A549 (cell line): ENCODE results near the gene COQ10A. TPM values are rescaled to one million over a fixed set of nuclear protein-coding genes. Genes with fewer than 3 reads are reported as not detected.

Experiments
- ATAC-seq, 2 experiments: fragments of 200-7000 bp in 1 of 2; fragments of >200 bp in 1 of 2; cut with Nextera tagmentation in 1 of 2; cut with Tn5 transposase in 1 of 2; 3 replicates each; pipeline versions ENCODE4 v1.8.0 to v1.9.1; 2018 to 2020; ENCODE audit warnings: mild to moderate bottlenecking in 1 of 2, moderate library complexity in 1 of 2
- CTCF ChIA-PET: fragments of 300-600 bp; sonication (Branson Sonifier 250); formaldehyde crosslinking; extraction: SDS; loops from one replicate; lab custom pipeline; 2021; ENCODE audit warnings: antibody characterized with exemption, inconsistent platforms; lab: Yijun Ruan, JAX
- POLR2A ChIA-PET: fragments of 350-600 bp; formaldehyde crosslinking; extraction: SDS; loops from one replicate; lab custom pipeline; 2021; ENCODE audit warnings: antibody characterized with exemption, inconsistent platforms; lab: Yijun Ruan, JAX
- DNase-seq, 2 experiments: peaks; one replicate each; pipeline versions ENCODE4 v3.0.0 to v3.0.0-alpha.2; 2011 to 2016; ENCODE audit warnings: low read depth in 1 of 2, low spot score in 1 of 2
- FAIRE-seq: peaks from 2 replicates; lab custom pipeline; 2011; peaks lifted over from hg19 to GRCh38; lab: Jason Lieb, UNC
- H3K27ac ChIP-seq, 2 experiments: fragments of >200 bp; sonication (Bioruptor Twin); formaldehyde crosslinking; 3 replicates each; pipeline ENCODE4 v1.5.1; 2016 to 2017
- H3K4me1 ChIP-seq: fragments of >200 bp; sonication (Bioruptor Twin); formaldehyde crosslinking; 3 replicates; pipeline ENCODE4 v1.6.1; 2016
- H3K4me2 ChIP-seq: fragments of >200 bp; sonication (Bioruptor Twin); formaldehyde crosslinking; 3 replicates; pipeline ENCODE4 v1.6.1; 2016
- H3K4me3 ChIP-seq: fragments of >200 bp; sonication (Bioruptor Twin); formaldehyde crosslinking; 3 replicates; pipeline ENCODE4 v1.5.1; 2016
- H3K9me3 ChIP-seq: fragments of >200 bp; sonication (Bioruptor Twin); formaldehyde crosslinking; 3 replicates; pipeline ENCODE4 v1.6.1; 2016
- ATOH8 ChIP-seq: fragments of 250-450 bp; sonication (Bioruptor Pico); IDR thresholded peaks from 2 replicates; pipeline ENCODE4 v1.5.0; 2020; ENCODE audit warnings: low read depth, mild to moderate bottlenecking, moderate library complexity
- BCL3 ChIP-seq: fragments of >200 bp; sonication (Bioruptor Twin); formaldehyde crosslinking; IDR thresholded peaks from 3 replicates; pipeline ENCODE4 v1.6.1; 2016
- BHLHE40 ChIP-seq: IDR thresholded peaks from 2 replicates; pipeline ENCODE4 v1.6.1; 2012; ENCODE audit warnings: low read depth, low read length, inconsistent platforms
- FOXS1 ChIP-seq: fragments of 250-450 bp; sonication (Bioruptor Pico); IDR thresholded peaks from 2 replicates; pipeline ENCODE4 v1.5.0; 2020; ENCODE audit warnings: mild to moderate bottlenecking, moderate library complexity
- HEYL ChIP-seq: fragments of 250-450 bp; sonication (Bioruptor Pico); IDR thresholded peaks from 2 replicates; pipeline ENCODE4 v1.8.0; 2021; ENCODE audit warnings: mild to moderate bottlenecking, moderate library complexity
- HMGXB4 ChIP-seq: fragments of 250-450 bp; sonication (Bioruptor Pico); IDR thresholded peaks from 2 replicates; pipeline ENCODE4 v1.5.0; 2021; ENCODE audit warnings: mild to moderate bottlenecking, moderate library complexity, borderline replicate concordance
- KDM5A ChIP-seq: fragments of 200-600 bp; sonication (generic); IDR thresholded peaks from 2 replicates; pipeline ENCODE4 v1.6.1; 2016; ENCODE audit warnings: antibody characterized with exemption, mild to moderate bottlenecking
- MAX ChIP-seq: IDR thresholded peaks from 2 replicates; pipeline ENCODE4 v1.6.1; 2012
- MYC ChIP-seq: IDR thresholded peaks from 2 replicates; pipeline ENCODE4 v1.6.1; 2012; ENCODE audit warnings: mild to moderate bottlenecking, inconsistent platforms, low read length, improper control_type of control experiment, borderline replicate concordance
- NR3C1 ChIP-seq: fragments of >200 bp; sonication (Bioruptor Twin); formaldehyde crosslinking; IDR thresholded peaks from 3 replicates; pipeline ENCODE4 v1.6.1; 2017
- REST ChIP-seq: fragments of 200-600 bp; sonication (generic); IDR thresholded peaks from 2 replicates; pipeline ENCODE4 v1.6.1; 2016; ENCODE audit warnings: antibody characterized with exemption, mild to moderate bottlenecking, moderate library complexity
- RNF2 ChIP-seq: fragments of 200-600 bp; sonication (generic); IDR thresholded peaks from 2 replicates; pipeline ENCODE4 v1.6.1; 2016; ENCODE audit warnings: low read depth, mild to moderate bottlenecking, antibody characterized with exemption, moderate library complexity, borderline replicate concordance
- TP53 ChIP-seq: fragments of 250-450 bp; sonication (Bioruptor Pico); IDR thresholded peaks from 2 replicates; pipeline ENCODE4 v1.5.0; 2021; ENCODE audit warnings: mild to moderate bottlenecking, moderate library complexity
- ZFP36 ChIP-seq: fragments of 450-650 bp; IDR thresholded peaks from 2 replicates; pipeline ENCODE4 v1.6.1; 2014; ENCODE audit warnings: borderline replicate concordance; ENCODE audit not compliant: partially characterized antibody
- WGBS: methylation state at CpG from one replicate; pipeline ENCODE4 v1.1.6; 2017; ENCODE audit errors: missing lambda C conversion rate; 5-methylcytosine and 5-hydroxymethylcytosine counted together
- polyA plus RNA-seq, 4 experiments: library from polyadenylated mRNA; depleted of rRNA in 3 of 4; stranded (reverse); fragments of >200 nt; fragmentation: RNase III in 1 of 4; extraction: RNeasy Plus Mini Kit Qiagen cat#74134 plus additional on column Dnase treatment in 1 of 4; gene quantifications; 2 replicates in 3 of 4; 3 replicates in 1 of 4; pipeline ENCODE4 v1.2.3, GENCODE V29; 2011 to 2017

Gene COQ10A
- polyA plus RNA-seq, 2 of the 4 experiments (the other 2 are of a cell fraction), result 23.5 to 40.9 TPM

- H3K9me3 ChIP-seq, result no peaks in the 10 kb centered on the region
- no peak for DNase-seq
- WGBS, result 90% methylated on average over 9 of the region's 9 CpGs
- no peak for TF ChIP-seq ZFP36
- TF ChIP-seq FOXS1 (CRISPR knock-in tag), result no peak
- TF ChIP-seq MAX, result no peak
- TF ChIP-seq BCL3, result no peak
- TF ChIP-seq KDM5A, result no peak
- no peak for TF ChIP-seq REST
- TF ChIP-seq HMGXB4 (CRISPR knock-in tag), result no peak
- H3K4me2 ChIP-seq, result no peak overlapping the region
- no peak overlapping the region for H3K4me3 ChIP-seq
- no peak for FAIRE-seq
- no peak overlapping the region for H3K27ac ChIP-seq
- POLR2A ChIA-PET, result no interaction called here
- ATAC-seq, result no peak
- CTCF ChIA-PET, result interaction anchor here (1.0 to 2.5 kb wide), 3 partner anchors 9 to 25 kb away, joined by 3 to 15 read pairs (median 3); partner anchors contain the start of genes ANKRD52 and COQ10A
- peaks cover 19% of the 10 kb centered on the region for H3K4me1 ChIP-seq
Measured at GRCh38 chr12:56241424-56242303, 25.1 kb upstream of the COQ10A start.

GRCh38 chr12:56242986-56243385, 23.8 kb upstream of the COQ10A start:
- Histone ChIP-seq H3K4me1 (peaks cover 19% of the 10 kb centered on the region), H3K4me3 (no peak overlapping the region), H3K4me2 (no peak overlapping the region), H3K9me3 (no peaks in the 10 kb centered on the region), H3K27ac (peak overlapping the region in 1 of 2 experiments; percentile 59; a peak in 1 of 6 replicates)
- no peak for ATAC-seq
- no peak for TF ChIP-seq MYC
- no peak for TF ChIP-seq NR3C1
- no peak for TF ChIP-seq RNF2
- TF ChIP-seq HEYL (CRISPR knock-in tag), result no peak
- no peak for TF ChIP-seq TP53 (CRISPR knock-in tag)
- no peak for TF ChIP-seq ATOH8 (CRISPR knock-in tag)
- no peak for TF ChIP-seq BHLHE40
- POLR2A ChIA-PET, result no interaction called here
- CTCF ChIA-PET, result interaction anchor here (0.5 to 2.5 kb wide), 6 partner anchors 9 to 337 kb away, joined by 3 to 15 read pairs (median 3); partner anchors contain the start of genes ANKRD52 and SMARCC2
- no peak for FAIRE-seq
- WGBS, result 82% methylated on average over 13 of the region's 13 CpGs
- no peak for DNase-seq
